ENCODE measurements around the gene ZFP36L2. TPM values are rescaled to one million over a fixed set of nuclear protein-coding genes. Genes with fewer than 3 reads are reported as not detected.
A peak's percentile ranks its signal among the peaks of the same experiment; 100 is the strongest.
"Not testable (repeated sequence)": the region's sequence is repeated elsewhere in the genome, so short reads cannot be mapped to it uniquely, and the experiment has no call there.

The ZFP36L2 gene
- total RNA-seq, 4 donors from 2014 or later = 81.7 to 117 (median 85.7) TPM

- intact Hi-C loops (cut with DNase I) = no loop called here
- Histone ChIP-seq H3K4me1 (peaks cover 0 to 3% (median under 1%) of the 10 kb centered on the region in 4 donors), H3K36me3 (no peaks in the 10 kb centered on the region), H3K9me3 (no peaks in the 10 kb centered on the region), H3K27ac (replicated peaks in 1 of 4) (no peak overlapping the region), H3K27me3 (no peaks in the 10 kb centered on the region), H3K4me3 (no peak overlapping the region)
- TF ChIP-seq POLR2AphosphoS5 (IDR thresholded peaks at IDR 0.05) (no peak), CTCF (IDR thresholded peaks at IDR 0.05) (no peak), EP300 (IDR thresholded peaks at IDR 0.05) (no peak), POLR2A (IDR thresholded peaks at IDR 0.05; ENCODE audit: low read depth) (no peak)
- WGBS = 100% methylated on average over 2 of the region's 3 CpGs
- no peak for DNase-seq (ENCODE audit: extremely low spot score)
Observed at GRCh38 chr2:43191947-43192516, 34.4 kb downstream of the ZFP36L2 start.

- intact Hi-C loops (cut with DNase I) = no loop called here
- H3K27ac ChIP-seq (replicated peaks in 1 of 4) = no peak overlapping the region
- H3K36me3 ChIP-seq = no peaks in the 10 kb centered on the region
- no peak overlapping the region for H3K4me3 ChIP-seq
- DNase-seq (ENCODE audit: extremely low spot score) = no peak
- WGBS = 90% methylated on average over 9 of the region's 10 CpGs
- no peaks in the 10 kb centered on the region for H3K9me3 ChIP-seq
- H3K27me3 ChIP-seq = no peaks in the 10 kb centered on the region
- no peak for TF ChIP-seq CTCF (IDR thresholded peaks at IDR 0.05)
- H3K4me1 ChIP-seq = peaks cover 0 to 9% (median 3%) of the 10 kb centered on the region in 4 donors
Observed at GRCh38 chr2:43190311-43191052, 35.9 kb downstream of the ZFP36L2 start.

- H3K27ac ChIP-seq (replicated peaks in 1 of 4); H3K27me3 ChIP-seq; intact Hi-C loops (cut with DNase I); H3K36me3 ChIP-seq; H3K4me1 ChIP-seq; H3K9me3 ChIP-seq; H3K4me3 ChIP-seq; DNase-seq (ENCODE audit: extremely low spot score): not testable (repeated sequence)
- 96% methylated on average over 7 of the region's 7 CpGs for WGBS
Observed at GRCh38 chr2:43189861-43190260, 36.5 kb downstream of the ZFP36L2 start.

GRCh38 chr2:43188561-43189386 lies 37.6 kb downstream of the ZFP36L2 start:
- 96% methylated on average over 11 of the region's 16 CpGs for WGBS
- TF ChIP-seq POLR2AphosphoS5 (IDR thresholded peaks at IDR 0.05) (no peak), POLR2A (IDR thresholded peaks at IDR 0.05; ENCODE audit: low read depth) (no peak), CTCF (IDR thresholded peaks at IDR 0.05) (no peak), EP300 (IDR thresholded peaks at IDR 0.05) (no peak)
- Histone ChIP-seq H3K27me3 (no peaks in the 10 kb centered on the region), H3K9me3 (no peaks in the 10 kb centered on the region), H3K36me3 (no peaks in the 10 kb centered on the region), H3K4me3 (no peak overlapping the region), H3K4me1 (peaks cover 0 to 9% (median 3%) of the 10 kb centered on the region in 4 donors), H3K27ac (replicated peaks in 1 of 4) (no peak overlapping the region)
- intact Hi-C loops (cut with DNase I) = no loop called here
- no peak for DNase-seq (ENCODE audit: extremely low spot score)

- peaks cover 0 to 9% (median 3%) of the 10 kb centered on the region in 4 donors for H3K4me1 ChIP-seq
- intact Hi-C loops (cut with DNase I) = no loop called here
- H3K4me3 ChIP-seq = no peak overlapping the region
- H3K27ac ChIP-seq (replicated peaks in 1 of 4) = peak overlapping the region in 1 of 4 donors; percentile 17
- TF ChIP-seq EP300 (IDR thresholded peaks at IDR 0.05) (no peak), POLR2A (IDR thresholded peaks at IDR 0.05; ENCODE audit: low read depth) (no peak), CTCF (IDR thresholded peaks at IDR 0.05) (no peak), POLR2AphosphoS5 (IDR thresholded peaks at IDR 0.05) (no peak)
- H3K9me3 ChIP-seq = no peaks in the 10 kb centered on the region
- 51% methylated on average over 2 of the region's 12 CpGs for WGBS
- no peak for DNase-seq (ENCODE audit: extremely low spot score)
- no peaks in the 10 kb centered on the region for H3K27me3 ChIP-seq
- H3K36me3 ChIP-seq = no peaks in the 10 kb centered on the region
Observed at GRCh38 chr2:43186679-43187374, 39.6 kb downstream of the ZFP36L2 start.
